ENCODE results near the gene MRPL53.

DNA sequence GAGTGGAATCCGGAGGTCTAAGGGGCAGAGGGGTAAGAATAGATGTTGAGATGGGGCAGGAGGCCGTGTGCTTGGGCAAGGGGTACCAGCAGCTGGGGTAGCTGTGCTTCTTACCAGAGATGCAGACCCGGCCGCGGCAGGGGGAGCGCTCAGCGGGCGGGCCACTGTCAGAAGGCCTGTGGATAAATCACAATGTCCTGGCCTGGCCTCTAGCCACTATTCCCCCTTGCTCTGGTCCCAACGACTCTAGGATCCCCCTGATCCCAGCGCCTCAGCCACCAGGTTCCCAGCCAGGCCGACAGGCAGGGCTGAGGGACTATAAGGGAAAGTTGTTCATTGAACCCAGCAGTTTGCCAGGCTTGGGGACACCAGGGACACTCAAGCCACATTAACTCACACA, 42.0 kb downstream of the MRPL53 start:
- no peak for TF ChIP-seq ZNF398 (tag by site-specific recombination; IDR thresholded peaks at IDR 0.05)
- no peak for TF ChIP-seq ZNF175 (tag by site-specific recombination; IDR thresholded peaks at IDR 0.05)
- TF ChIP-seq PATZ1 (tag by site-specific recombination; IDR thresholded peaks at IDR 0.05), result no peak
- TF ChIP-seq ZNF48 (tag by site-specific recombination; IDR thresholded peaks at IDR 0.05), result no peak
- TF ChIP-seq ZNF701 (tag by site-specific recombination; IDR thresholded peaks at IDR 0.05), result no peak
- no peak for TF ChIP-seq ZNF501 (tag by site-specific recombination; IDR thresholded peaks at IDR 0.05)
- TF ChIP-seq ZNF274 (IDR thresholded peaks at IDR 0.05; ENCODE audit: low read length), result no peak
- TF ChIP-seq ZNF274 (tag by site-specific recombination; IDR thresholded peaks at IDR 0.05; ENCODE audit: borderline replicate concordance), result no peak
- no peak for TF ChIP-seq ZNF629 (tag by site-specific recombination; IDR thresholded peaks at IDR 0.05)
- TF ChIP-seq, protein P1, sequence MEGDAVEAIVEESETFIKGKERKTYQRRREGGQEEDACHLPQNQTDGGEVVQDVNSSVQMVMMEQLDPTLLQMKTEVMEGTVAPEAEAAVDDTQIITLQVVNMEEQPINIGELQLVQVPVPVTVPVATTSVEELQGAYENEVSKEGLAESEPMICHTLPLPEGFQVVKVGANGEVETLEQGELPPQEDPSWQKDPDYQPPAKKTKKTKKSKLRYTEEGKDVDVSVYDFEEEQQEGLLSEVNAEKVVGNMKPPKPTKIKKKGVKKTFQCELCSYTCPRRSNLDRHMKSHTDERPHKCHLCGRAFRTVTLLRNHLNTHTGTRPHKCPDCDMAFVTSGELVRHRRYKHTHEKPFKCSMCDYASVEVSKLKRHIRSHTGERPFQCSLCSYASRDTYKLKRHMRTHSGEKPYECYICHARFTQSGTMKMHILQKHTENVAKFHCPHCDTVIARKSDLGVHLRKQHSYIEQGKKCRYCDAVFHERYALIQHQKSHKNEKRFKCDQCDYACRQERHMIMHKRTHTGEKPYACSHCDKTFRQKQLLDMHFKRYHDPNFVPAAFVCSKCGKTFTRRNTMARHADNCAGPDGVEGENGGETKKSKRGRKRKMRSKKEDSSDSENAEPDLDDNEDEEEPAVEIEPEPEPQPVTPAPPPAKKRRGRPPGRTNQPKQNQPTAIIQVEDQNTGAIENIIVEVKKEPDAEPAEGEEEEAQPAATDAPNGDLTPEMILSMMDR (tag by site-specific recombination; IDR thresholded peaks at IDR 0.05), result no peak
- TF ChIP-seq GLI4 (tag by site-specific recombination; IDR thresholded peaks at IDR 0.05), result no peak

Data from HEK293 (cell line).